Body of pancreas (tissue), 4 donors: ENCODE data around the gene SPNS3. TPM values are rescaled to one million over a fixed set of nuclear protein-coding genes. Genes with fewer than 3 reads are reported as not detected.

Experiments used
- ATAC-seq: fragments of 150-250 bp; one replicate; pipeline ENCODE4 v1.9.1; 2016
- DNase-seq, 4 donors: peaks; one replicate each; pipeline ENCODE4 v3.0.0-alpha.2; 2019
- H3K27ac ChIP-seq, 4 donors: fragments of 200-600 bp; sonication (generic); 1 replicate in 3 of 4; 2 replicates in 1 of 4; pipeline versions ENCODE4 v1.5.1 to v1.6.1; 2016 to 2019; ENCODE audit warnings: mild to moderate bottlenecking in 1 of 4, mixed read lengths in 1 of 4, moderate library complexity in 1 of 4
- H3K27me3 ChIP-seq, 2 donors: fragments of 200-600 bp; sonication (generic); one replicate each; pipeline ENCODE4 v1.6.0; 2016; ENCODE audit warnings: mild to moderate bottlenecking in 1 of 2
- H3K36me3 ChIP-seq, 2 donors: fragments of 200-600 bp; sonication (generic); replicated peaks in 1 of 2; 2 replicates each; pipeline ENCODE4 v1.5.1; 2016; ENCODE audit warnings: low read depth in 2 of 2; ENCODE audit not compliant: insufficient read depth in 1 of 2
- H3K4me1 ChIP-seq: fragments of 200-600 bp; sonication (generic); one replicate; pipeline ENCODE4 v1.6.0; 2016
- H3K4me3 ChIP-seq, 2 donors: fragments of 200-600 bp; sonication (generic); 1 replicate in 1 of 2; 2 replicates in 1 of 2; pipeline ENCODE4 v1.5.1; 2016 to 2019
- H3K9me3 ChIP-seq, 3 donors: fragments of 200-600 bp; sonication (generic); 1 replicate in 2 of 3; 2 replicates in 1 of 3; pipeline ENCODE4 v1.5.1; 2016
- POLR2A ChIP-seq, 3 donors: fragments of 450-650 bp; IDR thresholded peaks; one replicate each; pipeline ENCODE4 v1.6.1; 2016; ENCODE audit warnings: antibody characterized with exemption in 3 of 3, mild to moderate bottlenecking in 2 of 3
- WGBS, 2 donors: methylation state at CpG; one replicate each; pipeline ENCODE4 v1.1.5; 2017; 5-methylcytosine and 5-hydroxymethylcytosine counted together
- intact Hi-C: fragments of 100-400 bp; cut with DNase I; formaldehyde crosslinking; loops from one replicate; pipeline ENCODE4 v1.15.1; 2023
- total RNA-seq, 2 donors: library from RNA; depleted of rRNA; stranded (reverse); fragments of >200 nt; gene quantifications; one replicate each; pipeline ENCODE4 v1.1.0, GENCODE V29; 2016
- TF ChIP-seq, protein P1 (sequence below), 7 experiments: fragments of 450-650 bp in 4 of 7; fragments of 200-600 bp in 3 of 7; sonication (generic) in 3 of 7; IDR thresholded peaks; one replicate each; pipeline ENCODE4 v1.5.1; 2016 to 2019; ENCODE audit warnings: antibody characterized with exemption in 7 of 7

SPNS3 gene
- total RNA-seq, 2 donors from 2014 or later: not detected

DNA sequence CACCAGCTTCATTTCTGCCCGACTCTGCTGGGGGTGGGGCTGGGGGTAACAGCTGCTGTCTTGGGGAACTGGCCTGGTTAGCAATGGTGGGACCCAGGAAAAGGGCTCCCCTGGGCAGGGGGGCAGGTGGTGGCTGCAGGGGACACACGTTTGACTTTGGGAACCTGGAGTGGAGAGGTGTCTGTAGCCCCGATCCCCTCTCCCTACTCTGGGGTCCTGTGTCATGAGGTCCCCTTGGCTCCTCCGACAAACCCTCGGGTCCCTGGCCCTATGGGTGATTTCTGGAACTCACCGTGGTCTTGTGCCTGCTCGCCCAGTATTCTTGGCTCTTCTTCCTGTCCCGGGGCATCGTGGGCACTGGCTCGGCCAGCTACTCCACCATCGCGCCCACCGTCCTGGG, 12.0 kb downstream of the SPNS3 start:
- TF ChIP-seq, protein P1, sequence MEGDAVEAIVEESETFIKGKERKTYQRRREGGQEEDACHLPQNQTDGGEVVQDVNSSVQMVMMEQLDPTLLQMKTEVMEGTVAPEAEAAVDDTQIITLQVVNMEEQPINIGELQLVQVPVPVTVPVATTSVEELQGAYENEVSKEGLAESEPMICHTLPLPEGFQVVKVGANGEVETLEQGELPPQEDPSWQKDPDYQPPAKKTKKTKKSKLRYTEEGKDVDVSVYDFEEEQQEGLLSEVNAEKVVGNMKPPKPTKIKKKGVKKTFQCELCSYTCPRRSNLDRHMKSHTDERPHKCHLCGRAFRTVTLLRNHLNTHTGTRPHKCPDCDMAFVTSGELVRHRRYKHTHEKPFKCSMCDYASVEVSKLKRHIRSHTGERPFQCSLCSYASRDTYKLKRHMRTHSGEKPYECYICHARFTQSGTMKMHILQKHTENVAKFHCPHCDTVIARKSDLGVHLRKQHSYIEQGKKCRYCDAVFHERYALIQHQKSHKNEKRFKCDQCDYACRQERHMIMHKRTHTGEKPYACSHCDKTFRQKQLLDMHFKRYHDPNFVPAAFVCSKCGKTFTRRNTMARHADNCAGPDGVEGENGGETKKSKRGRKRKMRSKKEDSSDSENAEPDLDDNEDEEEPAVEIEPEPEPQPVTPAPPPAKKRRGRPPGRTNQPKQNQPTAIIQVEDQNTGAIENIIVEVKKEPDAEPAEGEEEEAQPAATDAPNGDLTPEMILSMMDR (IDR thresholded peaks at IDR 0.05): no peak
- TF ChIP-seq POLR2A (IDR thresholded peaks at IDR 0.05): no peak
- Histone ChIP-seq H3K9me3 (no peaks in the 10 kb centered on the region), H3K4me1 (peaks cover 25% of the 10 kb centered on the region), H3K27ac (no peak overlapping the region), H3K4me3 (no peak overlapping the region), H3K27me3 (no peaks in the 10 kb centered on the region), H3K36me3 (no peaks in the 10 kb centered on the region)
- 87 to 94% methylated on average over 10 of the region's 13 CpGs for WGBS, 2 donors
- no peak for ATAC-seq
- intact Hi-C loops: no loop called here
- no peak for DNase-seq

DNA sequence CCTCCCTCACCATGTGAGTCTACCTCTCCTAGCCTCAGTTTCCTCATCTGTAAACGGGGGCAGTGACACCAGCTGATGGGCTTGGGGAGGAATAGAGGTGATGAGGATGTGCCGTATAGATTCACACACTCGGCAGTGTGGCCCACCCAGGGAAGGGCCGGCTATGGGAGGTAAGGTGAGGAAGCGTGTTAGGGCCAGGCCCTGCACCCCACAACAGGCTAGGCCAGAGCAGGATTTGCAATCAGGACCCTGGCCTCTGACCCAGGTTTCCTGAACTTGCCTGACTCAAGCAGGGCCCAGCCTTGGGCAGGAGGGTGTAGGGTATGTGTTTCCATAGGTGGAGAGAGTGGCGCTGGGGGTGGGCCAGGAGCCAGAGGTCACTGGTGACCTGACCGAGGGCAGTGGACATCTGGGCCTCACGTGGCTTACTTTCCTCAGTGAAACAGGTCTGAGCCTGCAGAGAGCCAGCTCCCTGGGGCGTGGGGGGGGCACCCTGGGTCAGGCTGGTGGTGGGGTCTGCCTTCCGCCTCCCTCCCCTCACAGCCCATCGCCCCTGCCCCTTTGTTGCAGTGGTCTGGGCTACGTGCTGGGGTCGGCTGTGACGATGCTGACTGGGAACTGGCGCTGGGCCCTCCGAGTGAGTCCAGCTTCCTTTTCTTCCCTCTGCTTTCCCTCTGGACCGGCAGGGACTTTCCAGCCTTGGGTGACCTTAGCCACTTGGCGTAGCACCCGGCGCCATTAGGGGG, 12.8 kb downstream of the SPNS3 start:
- Histone ChIP-seq H3K4me1 (peaks cover 21% of the 10 kb centered on the region), H3K27me3 (no peaks in the 10 kb centered on the region), H3K36me3 (no peaks in the 10 kb centered on the region), H3K4me3 (no peak overlapping the region), H3K9me3 (no peaks in the 10 kb centered on the region), H3K27ac (no peak overlapping the region)
- DNase-seq (no peak), ATAC-seq (no peak)
- TF ChIP-seq, protein P1 (IDR thresholded peaks at IDR 0.05): no peak
- TF ChIP-seq POLR2A (IDR thresholded peaks at IDR 0.05): no peak
- intact Hi-C loops: no loop called here
- WGBS, 2 donors: 66 to 71% methylated on average over 12 to 20 of the region's 20 CpGs

DNA sequence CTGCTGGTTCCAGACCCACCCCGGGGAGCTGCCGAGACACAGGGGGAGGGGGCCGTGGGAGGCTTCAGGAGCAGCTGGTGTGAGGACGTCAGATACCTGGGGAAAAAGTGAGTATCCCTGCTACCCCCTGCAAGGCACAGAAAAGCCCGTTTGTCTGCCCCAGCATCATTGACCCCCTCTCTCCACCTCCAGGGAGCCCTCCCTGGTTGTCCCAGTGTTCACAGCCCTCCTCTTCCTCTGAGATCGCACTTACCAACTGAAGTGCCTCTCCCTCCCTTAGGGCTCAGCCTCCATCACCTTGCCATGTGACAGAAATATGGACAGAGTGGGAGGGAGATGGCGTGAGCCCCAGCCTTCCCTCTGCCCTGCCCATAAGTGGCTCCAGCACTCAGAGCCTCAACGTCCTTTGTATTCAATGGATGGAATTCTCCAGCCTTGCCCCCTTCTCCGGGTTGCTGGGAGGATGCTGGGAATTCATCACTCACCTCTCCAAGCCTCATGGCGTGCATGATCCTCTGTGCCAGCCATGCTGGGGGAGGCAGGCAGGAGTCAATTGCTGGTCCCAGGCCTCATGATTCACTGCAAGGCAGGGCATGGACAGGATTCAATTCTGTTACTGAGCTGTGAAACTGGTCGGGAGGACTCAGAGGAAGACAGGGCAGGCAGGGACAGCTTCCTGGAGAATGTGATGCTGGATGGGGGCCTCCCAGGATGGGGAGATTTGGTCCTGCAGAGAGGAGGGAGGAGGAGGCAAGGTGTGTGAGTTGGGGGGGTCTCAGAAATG, 14.6 kb downstream of the SPNS3 start:
- Histone ChIP-seq H3K9me3 (no peaks in the 10 kb centered on the region), H3K4me3 (no peak overlapping the region), H3K4me1 (peaks cover 21% of the 10 kb centered on the region), H3K36me3 (no peaks in the 10 kb centered on the region), H3K27me3 (no peaks in the 10 kb centered on the region), H3K27ac (no peak overlapping the region)
- TF ChIP-seq, protein P1 (IDR thresholded peaks at IDR 0.05): no peak
- ATAC-seq (no peak), DNase-seq (no peak)
- 57 to 72% methylated on average over 10 to 11 of the region's 11 CpGs for WGBS, 2 donors
- intact Hi-C loops: no loop called here

DNA sequence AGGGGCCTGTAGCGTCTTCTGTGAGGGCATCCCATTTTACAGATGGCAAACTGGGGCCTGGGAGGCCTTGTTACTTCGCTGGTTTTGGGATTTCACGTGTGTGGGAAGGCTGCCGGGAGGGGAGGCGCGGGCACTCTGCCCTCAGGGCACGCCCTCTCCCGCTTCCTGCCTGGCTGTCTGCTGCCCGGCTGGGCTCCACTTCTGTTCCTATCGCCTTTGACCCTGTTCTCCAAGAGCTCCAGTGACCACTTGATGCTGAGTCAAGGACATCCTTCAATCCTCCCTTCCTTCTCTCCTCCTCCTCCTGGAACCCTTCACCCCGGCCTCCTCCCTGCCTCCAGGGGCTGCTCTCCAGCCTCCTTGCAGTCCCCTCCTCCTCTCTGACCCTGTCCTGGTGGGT, 16.0 kb downstream of the SPNS3 start:
- 66 to 73% methylated on average over 8 to 11 of the region's 11 CpGs for WGBS, 2 donors
- intact Hi-C loops: no loop called here
- Histone ChIP-seq H3K4me3 (no peak overlapping the region), H3K27me3 (no peaks in the 10 kb centered on the region), H3K36me3 (no peaks in the 10 kb centered on the region), H3K27ac (no peak overlapping the region), H3K4me1 (peaks cover 15% of the 10 kb centered on the region), H3K9me3 (no peaks in the 10 kb centered on the region)
- TF ChIP-seq, protein P1 (IDR thresholded peaks at IDR 0.05): no peak
- no peak for TF ChIP-seq POLR2A (IDR thresholded peaks at IDR 0.05)
- DNase-seq: no peak
- no peak for ATAC-seq
